GM12872 (cell line): ENCODE results near the gene TBX5.

Experiments
- TF ChIP-seq, protein P1 (sequence below): IDR thresholded peaks from 3 replicates; pipeline ENCODE4 v1.5.1; 2011; ENCODE audit warnings: low read depth, mild to moderate bottlenecking, low read length, moderate library complexity; ENCODE audit not compliant: insufficient read depth

Gene TBX5

DNA sequence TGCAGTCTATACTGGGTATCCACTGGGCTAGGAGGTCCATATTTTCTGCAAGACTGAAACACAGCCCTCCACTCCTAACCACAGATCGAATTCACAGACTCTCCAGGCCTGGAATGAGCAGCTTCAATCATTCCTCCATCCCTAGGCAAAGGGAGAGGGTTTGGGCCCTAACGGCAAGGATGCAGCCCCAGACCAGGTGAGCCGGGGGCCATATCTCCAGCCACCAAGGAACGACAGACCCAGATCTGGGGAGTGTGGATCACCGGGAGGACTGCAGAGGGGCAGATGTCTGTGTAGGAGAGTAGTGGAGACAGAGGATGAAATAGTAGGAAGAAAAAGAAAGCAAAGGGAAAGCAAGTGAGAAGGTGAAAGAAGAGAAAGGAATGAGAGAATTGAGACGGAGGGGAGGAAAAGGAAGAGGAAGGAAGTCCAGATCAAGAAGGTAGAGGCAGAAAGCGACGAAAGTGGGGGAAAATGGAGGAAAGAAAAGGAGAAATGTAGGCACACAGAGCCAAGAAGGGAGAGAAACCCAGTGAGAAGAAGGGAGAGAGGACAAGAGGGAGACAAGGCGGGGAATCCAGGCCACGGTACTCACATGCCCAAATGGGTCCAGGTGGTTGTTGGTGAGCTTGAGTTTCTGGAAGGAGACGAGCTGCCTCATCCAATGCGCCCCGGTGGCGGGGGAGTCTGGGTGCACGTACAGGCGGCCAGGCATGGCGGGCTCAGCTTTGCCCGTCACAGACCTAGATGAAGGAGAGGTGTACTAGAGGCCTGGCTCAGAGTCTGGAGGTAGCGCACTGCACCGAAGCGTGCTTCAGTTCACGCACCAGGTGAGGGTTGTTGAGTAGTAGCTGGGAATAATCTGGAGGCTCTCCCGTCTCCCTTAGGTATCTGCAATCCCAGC, 7.7 kb downstream of the TBX5 start:
- TF ChIP-seq, protein P1, sequence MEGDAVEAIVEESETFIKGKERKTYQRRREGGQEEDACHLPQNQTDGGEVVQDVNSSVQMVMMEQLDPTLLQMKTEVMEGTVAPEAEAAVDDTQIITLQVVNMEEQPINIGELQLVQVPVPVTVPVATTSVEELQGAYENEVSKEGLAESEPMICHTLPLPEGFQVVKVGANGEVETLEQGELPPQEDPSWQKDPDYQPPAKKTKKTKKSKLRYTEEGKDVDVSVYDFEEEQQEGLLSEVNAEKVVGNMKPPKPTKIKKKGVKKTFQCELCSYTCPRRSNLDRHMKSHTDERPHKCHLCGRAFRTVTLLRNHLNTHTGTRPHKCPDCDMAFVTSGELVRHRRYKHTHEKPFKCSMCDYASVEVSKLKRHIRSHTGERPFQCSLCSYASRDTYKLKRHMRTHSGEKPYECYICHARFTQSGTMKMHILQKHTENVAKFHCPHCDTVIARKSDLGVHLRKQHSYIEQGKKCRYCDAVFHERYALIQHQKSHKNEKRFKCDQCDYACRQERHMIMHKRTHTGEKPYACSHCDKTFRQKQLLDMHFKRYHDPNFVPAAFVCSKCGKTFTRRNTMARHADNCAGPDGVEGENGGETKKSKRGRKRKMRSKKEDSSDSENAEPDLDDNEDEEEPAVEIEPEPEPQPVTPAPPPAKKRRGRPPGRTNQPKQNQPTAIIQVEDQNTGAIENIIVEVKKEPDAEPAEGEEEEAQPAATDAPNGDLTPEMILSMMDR, result no peak

DNA sequence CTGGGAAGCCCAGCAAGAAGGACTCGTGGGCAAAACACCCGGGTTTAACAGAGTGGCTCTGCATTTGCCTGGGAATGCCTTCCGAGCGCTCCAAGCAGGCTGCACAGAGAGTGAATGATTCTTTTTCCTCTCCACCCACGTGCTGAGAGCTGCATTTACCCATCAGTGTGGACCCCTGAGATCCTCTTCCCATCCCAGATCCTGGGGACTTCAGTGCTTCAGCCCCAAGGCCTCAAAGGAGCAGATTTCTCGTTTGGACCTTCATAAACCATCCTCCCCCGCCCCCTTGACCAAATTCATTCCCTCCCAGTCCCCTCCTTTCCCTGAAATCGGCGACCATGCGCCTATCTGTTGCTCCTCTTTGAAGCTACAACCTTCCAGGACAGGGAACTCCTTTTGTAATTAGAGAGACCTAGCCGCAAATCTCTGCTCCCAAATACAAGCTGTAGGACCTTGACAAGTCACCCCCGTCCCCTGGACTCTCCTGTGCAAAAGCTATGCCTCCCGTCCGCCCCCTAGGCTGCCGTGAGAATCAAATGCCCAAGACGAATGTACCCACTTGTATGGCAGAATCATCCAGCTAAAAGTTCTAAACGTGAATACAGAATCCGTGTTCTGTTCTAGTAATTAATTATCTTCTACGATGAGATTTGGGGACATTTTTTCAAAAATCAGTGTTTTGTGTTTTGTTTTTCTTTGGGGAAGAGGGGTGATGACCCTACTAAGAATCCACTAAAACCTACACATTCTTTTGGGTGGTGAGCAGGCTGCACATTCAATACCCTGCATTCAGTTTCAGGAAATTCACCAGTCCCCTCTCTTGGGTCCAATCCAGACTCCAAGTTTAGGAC, 8.8 kb downstream of the TBX5 start:
- TF ChIP-seq, protein P1, result no peak

DNA sequence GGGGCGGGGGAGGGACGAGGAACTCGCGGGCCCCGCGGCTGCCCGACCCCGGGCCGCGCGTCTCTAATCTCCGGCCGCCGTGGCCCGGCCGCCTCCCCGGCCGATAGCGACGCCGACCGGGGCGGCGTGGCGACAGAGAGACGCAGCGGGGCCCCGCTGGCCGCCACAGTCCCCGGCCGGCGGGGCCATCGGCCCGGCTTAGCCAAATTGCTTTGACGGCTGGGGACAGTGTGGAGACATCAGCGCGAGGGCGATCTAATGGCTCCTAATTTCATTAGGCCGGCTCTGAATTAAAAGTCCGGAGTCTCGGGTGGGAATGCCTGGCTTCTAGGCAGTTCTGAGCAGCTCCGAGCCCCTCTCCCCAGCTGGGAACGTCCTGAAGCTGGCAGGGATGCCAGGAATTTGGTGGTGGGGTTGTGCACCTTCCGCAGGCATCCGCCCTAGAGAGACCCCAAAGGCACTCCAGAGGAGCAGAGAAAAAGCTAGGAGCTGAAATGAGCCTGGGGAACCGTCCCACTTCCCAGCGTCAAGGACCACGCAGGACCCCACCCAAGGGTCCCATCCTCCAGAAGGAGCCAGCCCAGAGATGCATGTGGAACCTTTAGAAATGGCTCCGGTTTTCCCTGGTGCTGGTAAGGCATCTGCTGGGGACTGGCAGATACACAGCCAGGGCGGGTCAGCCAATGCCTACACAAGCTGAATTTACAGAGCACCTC, 9.6 kb downstream of the TBX5 start:
- TF ChIP-seq, protein P1, result no peak

DNA sequence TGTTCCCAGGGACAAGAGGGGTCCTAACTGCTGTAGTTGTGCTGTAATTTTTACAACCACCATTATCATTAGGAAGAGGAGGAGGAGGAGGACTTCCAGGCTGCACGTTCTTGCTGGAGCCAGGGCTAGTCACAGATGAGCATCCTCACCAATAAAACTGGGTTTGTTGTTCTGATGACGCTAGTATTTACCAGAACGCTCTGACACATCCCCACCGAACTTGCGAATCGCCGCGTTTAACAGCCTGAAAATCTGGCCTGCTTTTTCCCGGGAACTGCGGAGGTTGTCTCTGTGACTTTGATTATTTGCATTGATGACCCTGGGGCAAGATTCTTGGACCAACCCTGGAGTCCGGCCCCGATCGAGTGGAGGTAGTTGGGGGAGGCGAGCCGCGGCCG, 10.2 kb downstream of the TBX5 start:
- TF ChIP-seq, protein P1, result no peak

DNA sequence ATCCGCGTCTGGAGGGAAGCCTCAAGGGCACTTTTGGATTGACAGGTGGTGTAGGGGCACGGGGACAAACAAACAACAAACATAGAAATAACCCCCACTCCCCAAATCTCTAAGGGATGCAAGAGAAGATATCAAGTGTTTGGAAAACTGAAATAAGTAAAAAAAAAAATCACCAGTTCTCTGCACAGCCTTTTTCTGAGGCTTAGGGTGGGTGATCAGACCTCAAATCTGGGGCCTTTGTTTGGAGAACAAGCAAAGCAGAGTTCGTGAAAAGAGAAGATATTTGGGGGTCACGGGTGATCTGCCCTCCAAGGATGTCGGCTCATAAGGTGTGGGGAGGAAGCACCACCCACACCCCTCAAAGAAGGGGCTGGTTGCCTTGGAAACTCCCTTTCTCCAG, 10.7 kb downstream of the TBX5 start:
- TF ChIP-seq, protein P1, result no peak

DNA sequence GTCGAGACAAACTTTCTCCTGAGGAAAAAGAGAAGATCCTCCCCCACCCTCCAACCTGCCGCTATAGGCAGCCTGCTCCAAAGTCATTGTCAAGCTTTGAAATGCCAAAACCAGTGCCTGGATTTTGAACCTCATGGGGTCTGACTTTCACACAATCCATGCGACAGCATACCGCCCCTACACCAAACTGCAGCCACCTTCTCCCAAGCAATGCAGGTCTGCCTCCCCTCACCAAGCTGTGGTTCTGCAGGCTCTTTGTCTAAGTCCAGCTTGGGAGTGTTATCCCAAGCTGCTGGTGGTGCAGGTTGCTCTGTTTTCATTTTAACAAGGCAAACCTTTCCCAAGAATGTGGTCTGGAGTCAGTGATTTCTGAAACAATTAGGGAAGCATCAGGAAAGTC, 12.4 kb downstream of the TBX5 start:
- TF ChIP-seq, protein P1, result no peak

DNA sequence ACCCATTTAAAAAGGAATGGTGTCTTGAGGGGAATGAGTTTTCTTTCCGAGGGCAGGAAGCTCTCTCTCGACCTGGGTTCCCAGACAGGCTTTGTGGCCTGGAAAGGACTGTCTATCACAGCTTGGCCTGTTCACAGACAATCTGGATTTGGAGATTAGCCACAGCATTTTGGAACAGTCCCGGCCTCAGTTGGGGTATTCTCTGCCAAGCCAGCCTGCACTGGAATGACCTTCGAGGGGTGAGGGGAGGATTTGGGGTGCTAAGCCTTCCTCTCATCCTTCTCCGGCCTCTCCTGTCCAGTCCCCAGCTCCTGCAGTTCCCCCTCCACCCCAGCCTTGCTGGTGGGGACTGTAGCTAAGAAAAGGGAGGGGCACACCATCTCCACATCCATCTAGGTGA, 13.0 kb downstream of the TBX5 start:
- TF ChIP-seq, protein P1, result no peak
